GM06990 (cell line): ENCODE measurements around the gene SNN.

ENCODE experiments used
- DNase-seq: peaks from one replicate; pipeline ENCODE4 v3.0.0-alpha.2; 2011; ENCODE audit not compliant: insufficient read length; ENCODE audit errors: extremely low read depth
- H3K27me3 ChIP-seq: replicated peaks from 2 replicates; pipeline ENCODE4 v1.6.0; 2011; ENCODE audit warnings: low read length; ENCODE audit not compliant: control insufficient read depth, insufficient read depth
- H3K36me3 ChIP-seq: 2 replicates; pipeline ENCODE4 v1.5.1; 2011; ENCODE audit warnings: low read length; ENCODE audit not compliant: control insufficient read depth, insufficient read depth
- H3K4me3 ChIP-seq: replicated peaks from 2 replicates; pipeline ENCODE4 v1.5.1; 2011; ENCODE audit warnings: low read depth, mild to moderate bottlenecking, control low read depth, low read length
- CTCF ChIP-seq: IDR thresholded peaks from 2 replicates; pipeline ENCODE4 v1.5.1; 2011; ENCODE audit warnings: low read length, control low read depth, mild to moderate bottlenecking, inconsistent platforms; ENCODE audit not compliant: insufficient read depth, poor library complexity, severe bottlenecking

SNN gene

GRCh38 chr16:11677959-11678881, 10.0 kb downstream of the SNN start:
- H3K27me3 ChIP-seq, result no peaks in the 10 kb centered on the region
- no peak for TF ChIP-seq CTCF
- DNase-seq, result peak; percentile 60
- peaks cover 32% of the 10 kb centered on the region for H3K36me3 ChIP-seq
- H3K4me3 ChIP-seq, result no peak overlapping the region

- no peak for TF ChIP-seq CTCF
Measured at GRCh38 chr16:11679250-11679649, 11.0 kb downstream of the SNN start.

GRCh38 chr16:11679941-11680911, 12.0 kb downstream of the SNN start:
- no peaks in the 10 kb centered on the region for H3K27me3 ChIP-seq
- no peak for DNase-seq
- peaks cover 34% of the 10 kb centered on the region for H3K36me3 ChIP-seq
- TF ChIP-seq CTCF, result no peak
- no peak overlapping the region for H3K4me3 ChIP-seq

More at GRCh38 chr16:11679250-11679649, 11.0 kb downstream of the SNN start:
- DNase-seq, result no peak
- H3K27me3 ChIP-seq, result no peaks in the 10 kb centered on the region
- no peak overlapping the region; the same call in 1 of the 2 replicates for H3K4me3 ChIP-seq
- peaks cover 34% of the 10 kb centered on the region for H3K36me3 ChIP-seq

- DNase-seq, result peak; percentile 63
- no peak for TF ChIP-seq CTCF
- Histone ChIP-seq H3K27me3 (no peaks in the 10 kb centered on the region), H3K36me3 (peaks cover 27% of the 10 kb centered on the region), H3K4me3 (no peak overlapping the region)
Measured at GRCh38 chr16:11681556-11681955, 13.3 kb downstream of the SNN start.

GRCh38 chr16:11681976-11682654, 13.9 kb downstream of the SNN start:
- Histone ChIP-seq H3K4me3 (no peak overlapping the region), H3K27me3 (no peaks in the 10 kb centered on the region), H3K36me3 (peaks cover 23% of the 10 kb centered on the region)
- DNase-seq, result peak; percentile 66
- TF ChIP-seq CTCF, result no peak
